Measurements from ENCODE around the gene SEH1L. TPM values are rescaled to one million over a fixed set of nuclear protein-coding genes. Genes with fewer than 3 reads are reported as not detected.

The SEH1L gene
- total and polyA plus RNA-seq, 10 of the 15 experiments (the other 5 are each of a cell fraction or from before 2014, with no cell fraction given) = 27.5 to 109 (median 52.8) TPM

- in situ Hi-C loops (cut with MboI) = no loop called here
- TF ChIP-seq ZBTB4 (CRISPR knock-in tag; IDR thresholded peaks at IDR 0.05) = no peak
- no peak for FAIRE-seq
Observed at GRCh38 chr18:13011719-13012118, 63.9 kb downstream of the SEH1L start.

GRCh38 chr18:13014232-13014631 is 66.4 kb downstream of the SEH1L start:
- Histone ChIP-seq H3K27ac (ENCODE audit: control insufficient read depth, insufficient read depth) (no peak overlapping the region), H3K4me3 (no peak overlapping the region), H3K36me3 (ENCODE audit: control insufficient read depth in 2 of 2, insufficient read depth in 2 of 2, low read length in 1 of 2) (peaks cover 11 to 47% of the 10 kb centered on the region in 2 experiments), H3K9ac (ENCODE audit: control insufficient read depth, insufficient read depth, low read length) (no peak overlapping the region), H3K4me1 (ENCODE audit: control insufficient read depth, insufficient read depth, low read length) (peaks cover 4% of the 10 kb centered on the region; the same call in 1 of the 2 replicates), H3K9me3 (replicated peaks; ENCODE audit: control insufficient read depth, insufficient read depth, low read length) (no peaks in the 10 kb centered on the region), H2AFZ (ENCODE audit: control insufficient read depth, low read depth, low read length) (no peak overlapping the region), H3K27me3 (replicated peaks in 1 of 2; ENCODE audit: control insufficient read depth in 2 of 2, insufficient read depth in 2 of 2, low read length in 1 of 2) (no peaks in the 10 kb centered on the region), H4K20me1 (ENCODE audit: control insufficient read depth, insufficient read depth) (no peaks in the 10 kb centered on the region), H3K79me2 (ENCODE audit: control insufficient read depth, insufficient read depth, low read length) (no peaks in the 10 kb centered on the region), H3K4me2 (ENCODE audit: control insufficient read depth, insufficient read depth) (no peak overlapping the region)
- POLR2A ChIA-PET = interaction anchor here (1.0 kb wide), 1 partner anchor 15 kb away, joined by 3 read pairs; no protein-coding TSS in a partner anchor
- RAD21 ChIA-PET (ENCODE audit: unreplicated experiment) = interaction anchor here (0.9 kb wide), 1 partner anchor 14 kb away, joined by 3 read pairs; no protein-coding TSS in a partner anchor
- 50% methylated on average over 2 of the region's 2 CpGs for WGBS (ENCODE audit: insufficient coverage, insufficient replicate concordance, low lambda C conversion rate, missing lambda C conversion rate)
- no TSS peak for BruUV-seq (replicated peaks)
- CTCF ChIA-PET = interaction anchor here (0.6 to 2.7 kb wide), 6 partner anchors 9 to 145 kb away, joined by 3 to 11 read pairs (median 3); no protein-coding TSS in a partner anchor
- in situ Hi-C loops (cut with MboI) = no loop called here
- intact Hi-C loops (cut with micrococcal nuclease; ENCODE audit: unreplicated experiment) = no loop called here
- FAIRE-seq (no peak), ATAC-seq (no peak), DNase-seq (ENCODE audit: low read depth, low spot score) (no peak)
- SMC1A ChIA-PET (ENCODE audit: uncharacterized antibody, unreplicated experiment) = interaction anchor here (1.2 to 2.6 kb wide), 3 partner anchors 9 to 30 kb away, joined by 3 to 6 read pairs (median 6); no protein-coding TSS in a partner anchor
- no peak for TF ChIP-seq CREB1 (IDR thresholded peaks at IDR 0.05; ENCODE audit: low read depth)
- TF ChIP-seq JUNB (IDR thresholded peaks at IDR 0.05) = no peak
- no peak for TF ChIP-seq SPI1 (IDR thresholded peaks at IDR 0.05; ENCODE audit: borderline replicate concordance, insufficient read depth, low read depth, low read length)
- no peak for TF ChIP-seq SP1 (IDR thresholded peaks at IDR 0.05; ENCODE audit: low read depth, low read length)
- TF ChIP-seq TBL1XR1 (IDR thresholded peaks at IDR 0.05; ENCODE audit: low read depth, low read length) = no peak
- TF ChIP-seq CEBPB (IDR thresholded peaks at IDR 0.05; ENCODE audit: borderline replicate concordance in 1 of 2, low read depth in 2 of 2, low read length in 2 of 2) = no peak
- TF ChIP-seq ESRRA (IDR thresholded peaks at IDR 0.05; ENCODE audit: low read length) = no peak
- TF ChIP-seq ZNF274 (IDR thresholded peaks at IDR 0.05; ENCODE audit: insufficient read depth, insufficient read length) = no peak
- no peak for TF ChIP-seq RCOR1 (conservative IDR thresholded peaks at IDR 0.05; ENCODE audit: low read depth, low read length)
- TF ChIP-seq KDM1A (IDR thresholded peaks at IDR 0.05; ENCODE audit: borderline replicate concordance) = no peak

More at GRCh38 chr18:13011719-13012118, 63.9 kb downstream of the SEH1L start:
- no peak for ATAC-seq
- ChIA-PET CTCF (interaction anchor here (1.7 kb wide), 1 partner anchor 148 kb away, joined by 7 read pairs; no protein-coding TSS in a partner anchor), SMC1A (ENCODE audit: uncharacterized antibody, unreplicated experiment) (no interaction called here), RAD21 (ENCODE audit: unreplicated experiment) (no interaction called here), POLR2A (interaction anchor here (0.7 kb wide), 1 partner anchor 29 kb away, joined by 3 read pairs; no protein-coding TSS in a partner anchor)
- Histone ChIP-seq H3K4me1 (ENCODE audit: control insufficient read depth, insufficient read depth, low read length) (no peaks in the 10 kb centered on the region; the same call in 1 of the 2 replicates), H3K9me3 (replicated peaks; ENCODE audit: control insufficient read depth, insufficient read depth, low read length) (no peaks in the 10 kb centered on the region), H4K20me1 (ENCODE audit: control insufficient read depth, insufficient read depth) (no peaks in the 10 kb centered on the region), H2AFZ (ENCODE audit: control insufficient read depth, low read depth, low read length) (no peak overlapping the region), H3K4me2 (ENCODE audit: control insufficient read depth, insufficient read depth) (no peak overlapping the region), H3K9ac (ENCODE audit: control insufficient read depth, insufficient read depth, low read length) (no peak overlapping the region), H3K79me2 (ENCODE audit: control insufficient read depth, insufficient read depth, low read length) (no peaks in the 10 kb centered on the region), H3K4me3 (no peak overlapping the region), H3K36me3 (ENCODE audit: control insufficient read depth in 2 of 2, insufficient read depth in 2 of 2, low read length in 1 of 2) (peaks cover 14 to 47% of the 10 kb centered on the region in 2 experiments), H3K27me3 (replicated peaks in 1 of 2; ENCODE audit: control insufficient read depth in 2 of 2, insufficient read depth in 2 of 2, low read length in 1 of 2) (no peaks in the 10 kb centered on the region), H3K27ac (ENCODE audit: control insufficient read depth, insufficient read depth) (no peak overlapping the region)
- intact Hi-C loops (cut with micrococcal nuclease; ENCODE audit: unreplicated experiment) = no loop called here
- no TSS peak for BruUV-seq (replicated peaks)
- 94% methylated on average over 5 of the region's 5 CpGs for WGBS (ENCODE audit: insufficient coverage, insufficient replicate concordance, low lambda C conversion rate, missing lambda C conversion rate)
- DNase-seq (ENCODE audit: low read depth, low spot score) = no peak
